PC-9 (cell line): Measurements from ENCODE around the gene DNAJB8.

Source experiments
- EZH2 ChIP-seq: fragments of 200-600 bp; sonication (generic); IDR thresholded peaks from 2 replicates; pipeline ENCODE4 v1.8.0; 2017; ENCODE audit warnings: antibody characterized with exemption, low read depth
- TF ChIP-seq, protein P1 (sequence below): fragments of 200-600 bp; sonication (generic); conservative IDR thresholded peaks from 2 replicates; pipeline ENCODE4 v1.6.1; 2017; ENCODE audit warnings: mixed run types, antibody characterized with exemption, mild to moderate bottlenecking, moderate library complexity

DNA sequence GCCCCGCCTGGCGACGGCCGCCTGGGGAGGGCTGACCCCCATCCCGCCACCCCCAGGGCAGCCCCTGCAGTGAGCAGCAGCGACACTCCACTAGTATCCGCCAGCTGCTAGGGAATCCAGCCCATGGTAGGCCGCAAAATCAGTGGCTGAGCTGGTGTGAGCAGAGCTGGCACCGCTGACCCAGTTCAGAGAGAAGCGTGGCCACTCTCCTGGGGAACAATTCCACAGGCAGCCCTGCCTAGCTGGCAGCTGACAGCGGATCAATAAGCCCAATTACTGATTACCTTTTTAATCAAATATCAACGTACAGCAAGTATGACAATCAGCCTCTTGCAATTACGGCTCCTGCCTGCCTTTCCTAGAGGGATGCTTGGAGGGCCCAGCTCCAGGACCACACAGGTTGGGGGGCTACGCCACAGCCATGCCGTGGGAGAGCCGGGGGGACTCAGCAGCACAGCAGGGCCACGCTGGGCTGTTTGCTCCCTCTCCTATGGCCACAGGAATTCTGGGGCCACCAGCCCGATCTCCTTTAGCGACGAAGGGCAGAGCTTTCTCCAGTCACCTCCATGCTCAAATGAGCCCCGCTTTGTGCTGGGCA is 13.9 kb downstream of the DNAJB8 start:
- TF ChIP-seq, protein P1, sequence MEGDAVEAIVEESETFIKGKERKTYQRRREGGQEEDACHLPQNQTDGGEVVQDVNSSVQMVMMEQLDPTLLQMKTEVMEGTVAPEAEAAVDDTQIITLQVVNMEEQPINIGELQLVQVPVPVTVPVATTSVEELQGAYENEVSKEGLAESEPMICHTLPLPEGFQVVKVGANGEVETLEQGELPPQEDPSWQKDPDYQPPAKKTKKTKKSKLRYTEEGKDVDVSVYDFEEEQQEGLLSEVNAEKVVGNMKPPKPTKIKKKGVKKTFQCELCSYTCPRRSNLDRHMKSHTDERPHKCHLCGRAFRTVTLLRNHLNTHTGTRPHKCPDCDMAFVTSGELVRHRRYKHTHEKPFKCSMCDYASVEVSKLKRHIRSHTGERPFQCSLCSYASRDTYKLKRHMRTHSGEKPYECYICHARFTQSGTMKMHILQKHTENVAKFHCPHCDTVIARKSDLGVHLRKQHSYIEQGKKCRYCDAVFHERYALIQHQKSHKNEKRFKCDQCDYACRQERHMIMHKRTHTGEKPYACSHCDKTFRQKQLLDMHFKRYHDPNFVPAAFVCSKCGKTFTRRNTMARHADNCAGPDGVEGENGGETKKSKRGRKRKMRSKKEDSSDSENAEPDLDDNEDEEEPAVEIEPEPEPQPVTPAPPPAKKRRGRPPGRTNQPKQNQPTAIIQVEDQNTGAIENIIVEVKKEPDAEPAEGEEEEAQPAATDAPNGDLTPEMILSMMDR = no peak
- no peak for TF ChIP-seq EZH2
